Bronchial smooth muscle cell (primary cell): ENCODE results near the gene ECI2. TPM values are rescaled to one million over a fixed set of nuclear protein-coding genes. Genes with fewer than 3 reads are reported as not detected.

Source experiments
- total RNA-seq: library from RNA; depleted of rRNA; stranded (reverse); fragments of >200 nt; gene quantifications from 2 replicates; pipeline ENCODE4 v1.2.1, GENCODE V29; 2014

The ECI2 gene
- 88.8 and 94.7 TPM in 2 replicates for total RNA-seq

GRCh38 chr6:4134841-4135664 is at the start of gene ECI2:
ECI2 (minus strand) TSS chr6:4135575; CDS start chr6:4135560, 15 bp downstream.

GRCh38 chr6:4078691-4079471 is 56.5 kb downstream of the ECI2 start, which contains the start of gene FAM217A:
FAM217A (minus strand) TSS chr6:4079137; CDS start chr6:4077414, 1,723 bp downstream.

Other genes starting within 250 kb of the ECI2 start
- not detected in 2 replicates for gene FAM217A, start 56.4 kb downstream of the ECI2 start, total RNA-seq